Measurements from ENCODE around the gene CD8B2. TPM values are rescaled to one million over a fixed set of nuclear protein-coding genes. Genes with fewer than 3 reads are reported as not detected.
"Not testable (repeated sequence)": the region's sequence is repeated elsewhere in the genome, so short reads cannot be mapped to it uniquely, and the experiment has no call there.

The CD8B2 gene
- total RNA-seq, 1 donor from 2014 or later = 0.11 TPM

DNA sequence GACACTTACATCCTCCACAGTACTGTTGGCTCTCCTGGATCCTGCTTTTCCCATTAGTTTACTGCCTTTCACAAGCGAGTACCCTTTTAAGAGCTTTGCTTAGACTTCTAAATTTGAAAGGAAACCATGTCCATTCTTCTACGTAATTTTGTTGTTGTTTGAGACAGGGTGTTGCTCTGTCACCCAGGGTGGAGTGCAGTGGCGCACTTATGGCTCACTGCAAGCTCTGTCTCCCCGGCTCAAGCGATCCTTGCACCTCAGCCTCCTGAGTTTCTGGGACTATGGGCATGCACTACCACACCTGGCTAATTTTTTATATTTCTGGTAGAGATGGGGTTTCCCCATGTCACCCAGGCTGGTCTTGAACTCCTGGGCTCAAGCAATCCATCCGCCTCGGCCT, 24.8 kb downstream of the CD8B2 start:
- intact Hi-C loops (cut with micrococcal nuclease) = not testable (repeated sequence)

DNA sequence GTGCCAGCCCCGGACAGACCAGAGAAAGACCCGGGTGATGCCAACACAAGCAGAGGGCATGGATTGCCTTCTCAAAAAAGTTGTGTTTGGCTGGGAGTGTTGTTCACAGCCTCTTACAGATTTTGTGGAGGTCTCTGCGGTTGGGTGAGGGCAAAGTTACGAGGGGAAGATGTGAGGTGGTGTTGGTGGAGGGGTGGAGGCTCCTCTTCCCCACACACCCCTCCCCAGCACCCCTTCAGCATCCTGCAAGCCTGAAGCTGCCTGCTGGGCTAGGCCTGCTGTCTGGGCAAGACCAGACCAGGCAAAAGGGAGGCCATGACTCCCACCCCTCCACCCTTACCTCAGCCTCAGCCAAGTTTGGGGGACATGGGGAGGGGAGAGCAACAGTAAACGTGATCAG, 26.2 kb downstream of the CD8B2 start:
- intact Hi-C loops (cut with micrococcal nuclease) = not testable (repeated sequence)

DNA sequence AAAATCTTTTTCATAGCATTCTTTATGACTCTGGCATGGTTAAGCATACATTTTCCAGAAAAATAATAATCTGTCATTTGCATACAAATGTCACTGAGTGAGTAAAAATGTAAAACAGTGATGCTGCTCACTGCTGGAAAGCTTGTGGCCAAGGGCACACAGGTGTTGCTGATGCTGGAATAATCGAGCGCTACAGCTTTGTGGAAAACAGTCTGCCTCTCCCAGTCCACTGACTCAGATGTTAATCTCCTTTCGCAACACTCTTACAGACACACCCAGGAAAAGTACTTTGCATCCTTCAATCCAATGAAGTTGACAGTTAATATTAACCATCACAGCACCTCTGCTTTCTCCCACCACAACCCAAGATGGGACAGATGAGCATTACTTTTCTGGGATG, 27.7 kb downstream of the CD8B2 start:
- intact Hi-C loops (cut with micrococcal nuclease) = not testable (repeated sequence)

DNA sequence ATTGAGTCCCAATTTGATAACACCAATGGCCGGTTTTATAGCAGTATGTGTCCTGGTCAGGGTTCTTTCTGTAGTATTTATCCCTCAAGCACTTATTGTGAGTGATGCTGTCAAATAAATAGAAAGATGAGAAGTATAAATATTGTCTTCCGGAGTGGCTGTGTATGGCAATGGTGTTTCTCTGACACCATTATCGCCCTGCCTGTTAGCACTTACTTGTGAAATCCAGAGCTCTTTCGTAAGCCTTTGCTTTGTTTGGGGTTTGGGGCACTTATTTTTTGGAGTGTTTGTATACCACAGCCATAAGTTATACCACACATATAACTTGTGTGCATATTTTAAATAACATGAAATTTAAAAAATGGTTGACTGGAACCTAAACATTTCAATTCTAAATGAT, 29.3 kb downstream of the CD8B2 start:
- intact Hi-C loops (cut with micrococcal nuclease) = no loop called here

DNA sequence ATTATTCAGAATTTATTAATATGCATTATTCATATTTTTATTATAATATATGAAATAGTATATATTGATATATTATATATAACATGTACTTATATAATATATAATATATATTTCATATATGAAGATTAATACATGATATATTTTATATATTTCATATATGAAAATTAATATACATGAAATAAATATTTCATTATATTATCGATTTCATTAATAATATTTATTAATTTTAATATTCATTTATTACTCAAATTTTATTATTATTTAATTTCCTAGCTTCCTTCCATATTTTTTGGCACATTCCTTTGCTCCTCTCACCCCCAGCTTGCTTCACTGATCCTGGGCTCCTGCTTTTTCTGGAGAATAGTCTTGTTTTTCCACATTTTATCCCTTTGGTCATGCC, 29.7 kb downstream of the CD8B2 start:
- intact Hi-C loops (cut with micrococcal nuclease) = no loop called here

DNA sequence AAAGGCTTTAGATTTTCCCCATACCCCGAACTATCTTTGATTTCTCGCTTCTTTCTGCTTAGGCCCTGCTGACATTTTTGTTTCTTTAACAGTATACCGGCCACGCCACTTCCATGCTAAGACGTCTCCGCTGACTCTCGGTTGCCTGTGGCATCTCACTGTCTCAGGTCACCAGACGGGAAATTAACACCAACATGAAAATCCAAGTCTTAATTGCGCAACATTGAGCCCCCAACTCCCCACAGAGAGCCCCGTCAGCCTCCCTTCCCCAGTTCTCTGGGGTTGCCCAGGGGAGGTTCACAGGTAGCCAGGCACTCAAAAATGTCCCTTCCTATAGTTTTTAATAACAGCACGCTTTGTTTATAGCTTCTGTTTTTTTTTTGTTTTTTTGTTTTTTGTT, 30.2 kb downstream of the CD8B2 start:
- intact Hi-C loops (cut with micrococcal nuclease) = no loop called here

DNA sequence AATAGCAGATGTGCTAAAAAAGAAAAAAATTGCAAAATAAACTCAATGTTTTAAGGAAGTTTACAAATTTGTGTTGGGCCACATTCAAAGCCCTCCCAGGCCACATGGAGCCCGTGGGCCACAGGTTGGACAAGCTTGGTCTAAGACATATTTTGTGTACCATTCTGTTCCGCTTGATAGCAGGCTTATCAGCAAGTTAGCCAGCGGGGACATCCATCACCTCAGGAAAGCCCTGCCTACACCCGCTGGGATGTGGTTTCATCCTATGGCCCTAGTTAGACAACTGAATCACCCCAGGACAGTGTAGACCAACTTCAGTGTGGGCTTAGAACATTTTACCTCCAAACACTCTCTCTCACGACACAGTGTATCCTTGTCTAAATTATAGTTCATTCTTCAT, 32.6 kb downstream of the CD8B2 start:
- intact Hi-C loops (cut with micrococcal nuclease) = no loop called here

DNA sequence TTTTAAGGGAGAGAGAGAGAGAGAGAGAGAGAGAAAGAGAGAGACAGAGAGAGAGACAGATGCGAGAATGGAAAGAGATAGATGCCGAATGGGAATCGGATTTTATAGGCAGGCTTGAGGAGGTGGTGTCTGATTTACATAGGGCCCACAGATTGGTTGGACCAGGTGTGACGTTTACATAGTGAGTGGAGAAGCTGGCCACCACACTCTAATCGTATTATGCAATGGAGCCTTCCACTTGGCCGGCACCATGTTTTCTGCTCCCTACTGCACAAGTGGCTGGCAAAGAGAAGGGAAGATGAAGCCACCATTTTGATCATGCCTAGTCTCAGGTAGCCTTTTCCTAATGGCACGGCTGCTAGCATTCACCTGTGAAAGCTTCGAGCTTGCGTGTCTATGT, 33.9 kb downstream of the CD8B2 start:
- intact Hi-C loops (cut with micrococcal nuclease) = no loop called here

DNA sequence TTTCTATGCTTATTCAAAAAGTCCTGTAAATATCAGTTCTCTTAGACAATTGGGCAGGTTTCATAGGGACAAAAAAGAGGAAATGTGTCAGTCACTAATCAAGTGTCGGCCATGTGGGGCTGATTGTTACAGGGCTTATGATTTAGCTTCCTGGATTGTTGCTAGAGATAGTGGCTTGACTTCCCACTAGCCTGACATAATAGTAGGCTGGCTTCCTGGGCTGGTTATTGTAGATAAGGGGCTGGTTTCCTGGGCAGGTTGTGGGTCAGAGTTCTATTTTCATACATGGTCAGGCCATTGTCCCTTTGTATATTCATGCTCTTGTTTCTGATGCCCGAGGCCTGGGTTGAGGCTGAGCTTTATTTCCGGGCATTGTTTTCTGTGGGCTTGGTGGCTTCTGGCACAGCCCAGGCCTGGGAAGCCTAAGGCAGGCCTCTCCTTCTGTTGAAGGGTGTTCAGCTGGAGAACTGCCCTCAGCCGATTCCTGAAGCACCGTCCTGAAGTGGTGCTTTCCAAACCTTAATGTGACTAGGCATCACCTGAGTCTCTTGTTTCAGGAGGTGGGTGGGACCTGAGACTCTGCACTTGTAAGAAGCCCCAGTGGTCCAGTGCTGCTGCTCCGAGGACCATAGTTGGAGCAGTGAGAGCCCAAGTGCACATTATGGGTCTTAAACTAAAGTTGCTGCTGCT, 37.0 kb downstream of the CD8B2 start:
- intact Hi-C loops (cut with micrococcal nuclease) = no loop called here

DNA sequence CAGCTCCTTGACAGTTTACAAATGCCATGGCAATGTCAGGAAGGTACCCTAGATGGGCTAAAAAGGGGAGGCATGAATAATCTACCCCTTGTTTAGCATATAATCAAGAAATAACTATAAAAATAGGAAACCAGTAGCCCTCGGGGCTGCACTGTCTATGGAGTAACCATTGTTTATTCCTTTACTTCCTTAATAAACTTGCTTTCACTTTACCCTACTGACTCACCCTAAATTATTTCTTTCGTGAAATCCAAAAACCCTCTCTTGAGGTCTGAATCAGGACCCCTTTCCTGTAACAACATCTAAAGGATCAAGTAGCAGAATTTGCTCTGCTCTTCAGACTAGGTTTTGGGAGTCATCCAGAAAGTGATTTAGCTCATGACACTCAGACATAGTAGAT, 43.7 kb downstream of the CD8B2 start:
- intact Hi-C loops (cut with micrococcal nuclease) = no loop called here

DNA sequence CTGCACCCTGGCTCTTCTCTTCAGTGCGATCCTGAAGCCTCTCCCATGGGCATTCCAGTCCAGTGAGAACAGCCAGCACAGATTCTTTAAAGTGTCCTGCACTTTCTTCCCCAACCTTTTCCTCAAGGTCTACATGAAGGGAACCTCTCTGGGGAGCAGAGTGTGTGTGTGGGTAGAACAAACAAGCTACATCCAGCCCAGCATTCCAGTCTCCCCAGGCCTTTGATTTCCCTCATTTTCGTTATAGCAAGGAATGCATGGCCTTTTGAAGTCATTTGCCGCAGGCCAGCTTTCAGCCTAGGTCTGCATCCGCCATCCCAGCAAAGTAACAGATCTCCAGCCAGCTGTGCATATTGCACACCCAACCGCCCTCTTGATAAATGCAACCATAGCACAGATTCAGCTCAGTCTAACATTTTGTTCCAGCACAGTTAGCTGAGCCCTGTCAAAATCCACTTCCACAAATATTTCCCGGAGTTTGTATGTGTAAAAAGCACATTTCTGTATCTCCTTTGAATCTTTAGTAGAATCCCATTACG, 44.6 kb downstream of the CD8B2 start:
- intact Hi-C loops (cut with micrococcal nuclease) = no loop called here

DNA sequence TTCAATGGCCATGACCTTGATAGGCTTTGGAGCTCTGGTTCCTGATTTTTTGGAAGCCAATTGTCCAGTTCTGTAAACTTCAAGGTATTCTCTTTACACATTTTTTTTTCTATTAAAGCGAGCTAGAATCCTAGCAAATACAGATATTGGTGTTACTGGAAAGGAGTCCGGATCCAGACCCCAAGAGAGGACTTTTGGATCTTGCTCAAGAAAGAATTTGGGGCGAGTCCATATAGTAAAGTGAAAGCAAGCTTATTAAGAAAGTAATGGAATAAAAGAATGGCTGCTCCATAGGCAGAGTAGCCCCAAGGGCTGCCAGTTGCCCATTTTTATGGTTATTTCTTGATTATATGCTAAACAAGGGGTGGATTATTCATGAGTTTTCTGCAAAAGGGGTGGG, 45.1 kb downstream of the CD8B2 start:
- intact Hi-C loops (cut with micrococcal nuclease) = no loop called here

DNA sequence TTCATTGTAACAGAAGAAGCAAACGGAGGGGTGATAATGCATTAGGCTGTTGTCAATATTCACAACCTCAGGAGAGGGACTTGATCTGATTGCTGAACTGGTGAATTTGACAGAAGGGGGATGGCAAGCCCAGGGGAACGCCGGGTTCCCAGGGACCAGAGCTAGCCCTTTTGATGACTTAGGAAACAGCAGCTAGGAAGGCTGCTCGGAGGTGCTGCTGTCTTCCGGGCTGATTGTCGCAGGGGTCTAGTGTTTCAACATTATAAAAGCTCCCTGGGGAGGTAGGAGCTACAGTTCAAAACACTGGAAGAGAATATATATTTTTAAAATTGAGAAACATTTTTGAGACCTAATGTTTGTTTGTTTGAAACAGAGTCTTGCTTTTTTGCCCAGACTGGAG, 47.3 kb downstream of the CD8B2 start:
- intact Hi-C loops (cut with micrococcal nuclease) = no loop called here

DNA sequence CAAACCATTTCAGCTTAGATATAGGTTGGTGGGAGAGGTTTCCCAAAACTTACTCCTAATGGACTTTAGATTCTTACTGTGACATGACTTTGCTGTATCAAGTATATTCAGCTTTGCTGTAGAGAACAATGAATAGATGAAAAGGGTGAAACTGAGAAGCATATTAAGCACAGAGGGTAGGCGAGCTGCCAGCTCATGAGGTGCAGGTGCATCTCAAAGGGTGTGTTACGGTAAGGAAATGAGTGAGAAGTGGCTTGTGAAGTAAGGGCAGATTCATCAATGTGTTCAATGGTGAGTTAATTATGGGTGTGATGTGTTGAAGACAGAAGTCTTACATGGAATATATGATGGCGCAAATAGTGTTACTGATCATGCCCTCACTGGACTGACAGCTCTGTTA, 49.3 kb downstream of the CD8B2 start:
- intact Hi-C loops (cut with micrococcal nuclease) = no loop called here

DNA sequence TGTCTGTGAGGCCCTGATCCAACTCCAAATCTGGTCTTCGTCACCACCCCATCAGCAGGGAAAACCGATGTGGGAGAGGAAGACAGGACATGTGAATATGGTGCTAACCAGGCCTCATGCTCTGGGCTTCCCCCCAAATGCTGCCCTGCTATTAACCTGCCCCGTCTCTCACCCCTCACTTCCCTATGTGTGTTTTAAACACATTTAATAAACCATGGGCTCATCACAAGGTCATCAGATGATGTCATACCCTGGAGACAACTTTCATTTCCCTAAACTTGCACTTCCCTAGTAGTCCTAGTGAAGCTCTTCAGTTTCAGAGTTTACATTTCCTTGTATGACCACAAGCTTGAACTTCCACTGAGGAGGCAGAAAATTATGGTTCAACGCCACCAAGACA, 49.9 kb downstream of the CD8B2 start:
- intact Hi-C loops (cut with micrococcal nuclease) = no loop called here

DNA sequence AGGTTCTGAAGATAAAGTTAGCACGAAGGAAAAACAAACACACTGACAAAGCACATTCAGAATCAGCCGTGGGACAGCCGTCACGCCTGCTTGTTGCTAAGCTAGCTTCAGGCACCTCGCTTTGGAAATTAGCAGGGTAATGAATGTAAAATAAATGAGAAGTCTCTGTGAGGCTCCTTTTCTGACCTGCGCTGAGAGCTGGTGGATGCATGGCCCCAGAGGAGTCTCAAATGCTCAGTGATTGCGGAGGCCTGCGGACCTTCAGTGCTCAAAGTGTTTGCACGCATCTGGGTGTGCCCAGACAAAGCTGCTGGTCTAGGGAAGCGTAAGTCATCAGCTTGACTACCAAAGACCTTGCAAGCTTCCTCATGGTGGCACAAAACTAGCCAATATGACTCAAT, 50.6 kb downstream of the CD8B2 start:
- intact Hi-C loops (cut with micrococcal nuclease) = loop anchor here (2.0 kb wide), 1 partner anchor 433 kb away; no protein-coding TSS in a partner anchor

DNA sequence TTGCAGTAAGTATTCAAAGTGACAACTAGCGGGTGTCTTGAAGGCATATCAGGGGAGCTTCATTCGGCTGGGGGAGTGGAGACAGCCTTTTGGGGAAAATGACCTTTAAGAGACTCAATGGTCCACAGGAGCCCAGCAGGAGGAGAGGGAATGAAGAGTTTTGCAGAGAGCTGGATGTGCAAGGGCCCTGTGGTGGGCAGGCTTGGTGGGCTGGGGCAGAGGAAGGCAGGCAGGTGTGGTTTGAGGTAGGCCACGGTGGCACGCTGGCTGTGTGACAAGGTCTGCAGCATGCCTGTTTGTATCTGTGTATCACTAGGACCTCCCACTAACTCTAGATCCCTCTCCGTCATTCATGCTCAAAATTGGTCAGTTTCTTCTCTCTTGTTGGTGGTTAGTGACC, 53.7 kb downstream of the CD8B2 start:
- intact Hi-C loops (cut with micrococcal nuclease) = no loop called here

DNA sequence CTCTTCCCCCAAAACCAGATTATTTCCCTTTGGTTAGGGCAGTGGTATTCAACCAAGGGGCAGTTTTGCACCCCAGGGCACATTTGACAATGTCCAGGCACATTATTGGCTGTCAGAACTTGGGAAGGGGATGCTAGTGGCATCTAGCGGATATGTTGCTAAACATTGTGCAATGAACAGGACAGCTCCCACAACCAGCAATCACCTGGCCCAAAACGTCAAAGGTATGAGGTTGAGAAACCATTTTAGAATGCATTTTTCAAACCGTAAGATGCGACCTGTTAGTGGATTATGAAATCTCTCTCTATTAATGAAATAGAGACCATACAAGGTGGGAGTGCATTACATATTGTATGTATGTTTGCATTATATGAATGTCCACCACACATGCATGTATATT, 54.2 kb downstream of the CD8B2 start:
- intact Hi-C loops (cut with micrococcal nuclease) = no loop called here

DNA sequence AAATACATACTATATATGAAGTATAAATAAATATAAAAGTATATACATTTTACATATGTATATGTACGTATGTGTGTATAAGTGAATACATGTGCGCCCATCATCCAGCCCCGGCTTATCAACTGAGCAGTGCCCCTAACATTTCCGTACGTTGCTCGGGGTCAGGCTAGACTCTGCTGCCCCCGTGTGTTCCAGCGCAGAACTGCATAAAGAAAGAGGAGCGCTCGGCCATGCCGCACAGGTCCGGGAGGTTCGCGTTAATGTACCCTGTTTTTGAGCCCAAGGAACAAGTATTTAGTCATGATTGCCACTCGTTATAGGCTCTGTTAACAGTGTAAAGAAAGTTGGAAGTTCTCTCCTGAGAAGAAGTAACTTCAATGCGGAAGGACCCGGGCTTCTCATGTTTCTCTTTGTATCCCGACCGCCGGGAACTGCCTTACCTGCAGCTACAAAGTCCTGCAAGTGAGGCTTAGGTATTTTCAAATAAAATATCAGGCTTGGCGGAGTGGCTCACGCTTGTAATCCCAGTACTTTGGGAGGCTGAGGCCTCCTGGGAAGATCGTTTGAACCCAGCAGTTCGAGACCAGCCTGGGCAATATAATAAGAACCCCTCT, 55.7 kb downstream of the CD8B2 start:
- intact Hi-C loops (cut with micrococcal nuclease) = no loop called here

DNA sequence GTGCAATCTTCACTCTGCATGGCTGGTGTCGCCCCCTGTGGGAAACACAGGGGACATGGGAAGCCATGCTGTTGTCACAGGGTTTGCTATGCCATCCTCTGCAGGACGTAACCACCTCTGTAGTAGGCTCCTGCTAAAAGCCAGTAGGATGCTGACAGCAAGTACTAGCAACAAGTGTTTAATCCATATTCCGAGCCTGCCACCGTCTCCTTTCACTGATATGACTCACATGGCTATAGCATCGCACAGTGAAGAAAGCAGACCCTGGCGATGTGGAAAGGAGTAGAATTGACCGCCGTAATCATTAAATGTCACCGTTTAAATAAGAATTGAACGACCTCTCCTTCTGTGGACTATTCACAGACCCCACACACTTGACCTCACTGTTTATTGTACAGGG, 57.8 kb downstream of the CD8B2 start:
- intact Hi-C loops (cut with micrococcal nuclease) = no loop called here

DNA sequence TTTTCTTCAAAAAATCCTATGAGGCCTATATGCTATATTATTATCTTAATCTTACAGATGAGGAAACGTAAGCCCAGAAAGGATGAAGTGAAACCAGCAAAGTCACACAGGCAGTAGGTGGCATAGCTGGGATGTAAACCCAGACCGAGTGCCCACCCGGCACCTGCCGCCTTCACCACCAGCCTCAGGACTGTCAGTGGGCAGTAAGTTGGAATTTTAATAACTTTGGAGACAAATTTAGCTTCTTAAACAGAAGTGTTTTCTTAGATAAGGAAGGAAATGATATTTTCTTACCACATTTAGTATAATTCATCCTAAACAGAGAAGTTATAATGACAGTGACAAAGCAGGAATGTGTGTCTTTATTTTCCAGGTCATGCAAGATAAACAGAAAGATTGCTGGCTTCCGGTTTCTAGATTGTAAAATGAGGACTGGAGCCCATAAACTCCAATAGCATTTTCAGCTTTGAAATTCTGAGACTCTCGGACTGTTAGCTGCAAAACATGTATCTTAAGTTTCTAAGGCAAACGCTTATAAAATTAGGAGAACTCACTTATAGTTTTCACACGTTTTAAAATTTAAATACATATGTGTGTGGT, 59.3 kb downstream of the CD8B2 start:
- intact Hi-C loops (cut with micrococcal nuclease) = no loop called here

DNA sequence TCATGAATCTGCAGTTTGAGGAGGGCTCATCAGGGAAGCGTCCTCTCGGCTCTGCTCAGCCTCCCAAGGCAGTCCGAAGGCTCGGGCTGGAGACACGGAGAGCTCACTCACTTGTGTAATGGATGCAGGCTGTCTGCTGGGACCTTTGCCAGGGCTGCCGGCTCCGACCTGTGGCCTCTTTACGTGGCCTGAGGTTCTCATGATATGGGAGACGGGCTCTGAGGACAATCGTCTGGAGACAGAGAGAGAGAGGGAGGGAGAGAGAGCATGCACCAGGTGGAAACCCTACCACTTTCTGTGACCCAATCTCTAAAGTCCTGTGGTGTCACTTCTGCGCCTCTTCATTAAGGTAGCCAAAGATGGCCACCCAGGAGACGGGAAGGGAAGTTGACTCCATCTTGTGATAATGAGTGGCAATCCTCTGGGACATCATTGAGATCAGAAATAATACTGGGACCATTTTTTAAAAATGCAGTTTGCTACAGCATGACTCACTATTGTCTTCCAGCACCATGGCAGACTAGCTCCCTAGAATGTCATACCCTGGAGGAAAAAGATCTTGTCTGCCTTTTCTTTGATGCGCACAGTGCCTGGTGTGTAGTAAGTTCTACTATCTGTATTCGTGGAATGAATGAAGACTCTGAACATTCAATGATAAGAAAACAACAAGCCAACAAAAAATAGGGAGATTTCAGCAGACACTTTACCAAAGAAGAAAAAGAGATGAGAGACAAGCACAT, 60.2 kb downstream of the CD8B2 start:
- intact Hi-C loops (cut with micrococcal nuclease) = no loop called here
